ENCODE measurements around the gene TMX3. TPM values are rescaled to one million over a fixed set of nuclear protein-coding genes. Genes with fewer than 3 reads are reported as not detected.

TMX3 gene
- total and polyA plus RNA-seq, 2 donors (not counting 1 experiment from before 2014, with no cell fraction given), result 19.0 to 73.5 TPM

DNA sequence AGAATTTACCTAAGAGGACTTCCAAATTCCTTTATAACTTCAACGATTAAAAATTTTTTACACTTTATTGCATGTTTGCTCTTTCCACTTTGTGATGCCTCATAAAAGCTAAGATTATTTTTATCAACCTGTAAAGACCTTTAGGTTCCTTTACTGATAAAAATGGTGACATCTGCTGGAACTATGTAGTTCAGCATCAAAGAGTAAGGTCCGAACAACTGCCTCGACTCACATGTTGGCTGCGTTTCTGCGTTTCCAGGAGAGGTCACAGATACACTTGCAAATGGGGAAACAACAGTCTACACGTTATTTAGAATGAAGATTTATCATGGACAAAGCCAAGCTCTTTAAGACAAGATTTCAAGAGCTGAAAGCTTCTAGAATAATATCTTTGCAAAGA lies 18.8 kb upstream of the TMX3 start:
- ChIA-PET CTCF (no interaction called here), POLR2A (no interaction called here)
- Histone ChIP-seq H3K27ac (ENCODE audit: low read length in 2 of 2) (no peak overlapping the region), H3K79me2 (ENCODE audit: control insufficient read depth, insufficient read depth, low read length) (no peaks in the 10 kb centered on the region), H3K4me1 (ENCODE audit: control insufficient read depth in 2 of 2, insufficient read depth in 2 of 2, low read length in 2 of 2) (no peaks in the 10 kb centered on the region), H2AFZ (ENCODE audit: insufficient read depth, low read depth, low read length, poor library complexity, severe bottlenecking) (no peak overlapping the region), H3K27me3 (replicated peaks in 1 of 4; ENCODE audit: control extremely low read depth in 1 of 4, control insufficient read depth in 3 of 4, insufficient read depth in 4 of 4, low read length in 3 of 4) (no peaks in the 10 kb centered on the region), H3K36me3 (replicated peaks in 1 of 2; ENCODE audit: control extremely low read depth in 1 of 2, control insufficient read depth in 1 of 2, extremely low read depth in 1 of 2, insufficient read depth in 2 of 2, low read length in 1 of 2) (no peaks in the 10 kb centered on the region), H3K9me3 (ENCODE audit: control extremely low read depth in 1 of 3, control insufficient read depth in 2 of 3, insufficient read depth in 1 of 3, low read length in 2 of 3) (no peaks in the 10 kb centered on the region), H3K4me2 (replicated peaks; ENCODE audit: low read depth, low read length, poor library complexity, severe bottlenecking) (no peak overlapping the region), H4K20me1 (ENCODE audit: control insufficient read depth, insufficient read depth, low read length, poor library complexity, severe bottlenecking) (no peaks in the 10 kb centered on the region), H3K4me3 (ENCODE audit: control extremely low read depth in 1 of 5, extremely low read depth in 1 of 5, insufficient read depth in 1 of 5, low read depth in 2 of 5, low read length in 4 of 5) (no peak overlapping the region), H3K9ac (ENCODE audit: low read length) (no peak overlapping the region)
- H3K4me3 Mint-ChIP-seq, result no peak overlapping the region
- no peak for DNase-seq
- no peak for ATAC-seq (ENCODE audit: low read depth)
- H3K27ac Mint-ChIP-seq, result no peak overlapping the region
- TF ChIP-seq, protein P1, sequence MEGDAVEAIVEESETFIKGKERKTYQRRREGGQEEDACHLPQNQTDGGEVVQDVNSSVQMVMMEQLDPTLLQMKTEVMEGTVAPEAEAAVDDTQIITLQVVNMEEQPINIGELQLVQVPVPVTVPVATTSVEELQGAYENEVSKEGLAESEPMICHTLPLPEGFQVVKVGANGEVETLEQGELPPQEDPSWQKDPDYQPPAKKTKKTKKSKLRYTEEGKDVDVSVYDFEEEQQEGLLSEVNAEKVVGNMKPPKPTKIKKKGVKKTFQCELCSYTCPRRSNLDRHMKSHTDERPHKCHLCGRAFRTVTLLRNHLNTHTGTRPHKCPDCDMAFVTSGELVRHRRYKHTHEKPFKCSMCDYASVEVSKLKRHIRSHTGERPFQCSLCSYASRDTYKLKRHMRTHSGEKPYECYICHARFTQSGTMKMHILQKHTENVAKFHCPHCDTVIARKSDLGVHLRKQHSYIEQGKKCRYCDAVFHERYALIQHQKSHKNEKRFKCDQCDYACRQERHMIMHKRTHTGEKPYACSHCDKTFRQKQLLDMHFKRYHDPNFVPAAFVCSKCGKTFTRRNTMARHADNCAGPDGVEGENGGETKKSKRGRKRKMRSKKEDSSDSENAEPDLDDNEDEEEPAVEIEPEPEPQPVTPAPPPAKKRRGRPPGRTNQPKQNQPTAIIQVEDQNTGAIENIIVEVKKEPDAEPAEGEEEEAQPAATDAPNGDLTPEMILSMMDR (IDR thresholded peaks at IDR 0.05), result no peak
- no peak for TF ChIP-seq EZH2 (IDR thresholded peaks at IDR 0.05; ENCODE audit: borderline replicate concordance, insufficient read depth, low read depth, low read length, poor library complexity, severe bottlenecking)
- no CpG with 5 or more reads among the region's 6 CpGs for WGBS (ENCODE audit: insufficient coverage)
- no peaks in the 10 kb centered on the region for H3K27me3 Mint-ChIP-seq
- H3K4me1 Mint-ChIP-seq, result no peaks in the 10 kb centered on the region
- no peaks in the 10 kb centered on the region for H3K9me3 Mint-ChIP-seq (ENCODE audit: insufficient read depth)
- intact Hi-C loops (cut with micrococcal nuclease), result no loop called here

DNA sequence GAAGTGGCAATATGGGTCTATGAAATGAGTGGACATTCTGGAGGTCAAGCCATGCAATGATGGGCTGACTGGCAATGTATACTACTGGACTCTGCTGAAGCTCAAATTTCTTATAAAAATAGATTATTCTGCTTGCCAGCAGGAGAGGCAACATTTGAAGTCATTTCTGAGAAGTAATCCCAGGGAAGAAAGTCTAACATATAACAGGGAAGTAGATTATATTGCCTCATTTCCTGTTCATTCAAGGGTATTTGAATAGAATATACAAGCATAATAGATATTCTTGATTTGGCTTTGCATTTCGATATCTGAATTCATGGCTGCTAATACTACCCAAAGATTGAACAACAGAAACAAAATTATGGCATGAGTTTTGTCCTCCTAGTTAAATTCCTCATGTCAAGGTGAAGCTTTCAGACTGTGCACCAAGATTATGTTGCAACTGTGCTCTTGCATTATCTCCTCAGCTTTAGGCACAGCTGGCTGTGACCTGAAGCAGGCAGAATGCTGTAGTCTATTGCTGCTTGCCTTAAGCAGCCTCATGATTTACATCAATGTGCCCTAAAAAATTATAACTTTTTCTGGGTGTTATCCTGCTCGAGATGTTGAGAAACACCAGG lies 13.3 kb upstream of the TMX3 start:
- no peaks in the 10 kb centered on the region for H3K27me3 ChIP-seq (replicated peaks in 1 of 4; ENCODE audit: control extremely low read depth in 1 of 4, control insufficient read depth in 3 of 4, insufficient read depth in 4 of 4, low read length in 3 of 4)
- no peaks in the 10 kb centered on the region for H4K20me1 ChIP-seq (ENCODE audit: control insufficient read depth, insufficient read depth, low read length, poor library complexity, severe bottlenecking)
- intact Hi-C loops (cut with micrococcal nuclease), result no loop called here
- ATAC-seq (ENCODE audit: low read depth) (no peak), DNase-seq (no peak)
- no peak overlapping the region for H3K4me2 ChIP-seq (replicated peaks; ENCODE audit: low read depth, low read length, poor library complexity, severe bottlenecking)
- H3K27ac ChIP-seq (ENCODE audit: low read length in 2 of 2), result no peak overlapping the region
- WGBS (ENCODE audit: insufficient coverage), result no CpG with 5 or more reads among the region's 2 CpGs
- H3K4me3 ChIP-seq (ENCODE audit: control extremely low read depth in 1 of 5, extremely low read depth in 1 of 5, insufficient read depth in 1 of 5, low read depth in 2 of 5, low read length in 4 of 5), result no peak overlapping the region
- no peak overlapping the region for H2AFZ ChIP-seq (ENCODE audit: insufficient read depth, low read depth, low read length, poor library complexity, severe bottlenecking)
- no peaks in the 10 kb centered on the region for H3K36me3 ChIP-seq (replicated peaks in 1 of 2; ENCODE audit: control extremely low read depth in 1 of 2, control insufficient read depth in 1 of 2, extremely low read depth in 1 of 2, insufficient read depth in 2 of 2, low read length in 1 of 2)
- CTCF ChIA-PET, result no interaction called here
- Mint-ChIP-seq H3K9me3 (ENCODE audit: insufficient read depth) (peaks cover 3% of the 10 kb centered on the region), H3K4me3 (no peak overlapping the region), H3K27ac (no peak overlapping the region), H3K4me1 (peaks cover 2% of the 10 kb centered on the region), H3K27me3 (no peaks in the 10 kb centered on the region)
- H3K4me1 ChIP-seq (ENCODE audit: control insufficient read depth in 2 of 2, insufficient read depth in 2 of 2, low read length in 2 of 2), result peaks cover 0 to 1% of the 10 kb centered on the region in 2 donors
- no peak overlapping the region for H3K9ac ChIP-seq (ENCODE audit: low read length)
- POLR2A ChIA-PET, result no interaction called here
- H3K9me3 ChIP-seq (ENCODE audit: control extremely low read depth in 1 of 3, control insufficient read depth in 2 of 3, insufficient read depth in 1 of 3, low read length in 2 of 3), result peaks cover 0 to 9% (median 0%) of the 10 kb centered on the region in 3 donors
- TF ChIP-seq, protein P1 (IDR thresholded peaks at IDR 0.05), result no peak
- TF ChIP-seq EZH2 (IDR thresholded peaks at IDR 0.05; ENCODE audit: borderline replicate concordance, insufficient read depth, low read depth, low read length, poor library complexity, severe bottlenecking), result no peak
- no peaks in the 10 kb centered on the region for H3K79me2 ChIP-seq (ENCODE audit: control insufficient read depth, insufficient read depth, low read length)

Data from B cell (primary cell).